HEK293T (cell line): ENCODE results near the gene MAP1LC3A.

Experiments
- FOXA1 ChIP-seq: fragments of 450-650 bp; IDR thresholded peaks from 2 replicates; pipeline ENCODE4 v1.6.1; 2016; ENCODE audit warnings: mild to moderate bottlenecking
- FOXM1 ChIP-seq: fragments of 450-650 bp; IDR thresholded peaks from 2 replicates; pipeline ENCODE4 v1.6.1; 2017; ENCODE audit warnings: mild to moderate bottlenecking, borderline replicate concordance

DNA sequence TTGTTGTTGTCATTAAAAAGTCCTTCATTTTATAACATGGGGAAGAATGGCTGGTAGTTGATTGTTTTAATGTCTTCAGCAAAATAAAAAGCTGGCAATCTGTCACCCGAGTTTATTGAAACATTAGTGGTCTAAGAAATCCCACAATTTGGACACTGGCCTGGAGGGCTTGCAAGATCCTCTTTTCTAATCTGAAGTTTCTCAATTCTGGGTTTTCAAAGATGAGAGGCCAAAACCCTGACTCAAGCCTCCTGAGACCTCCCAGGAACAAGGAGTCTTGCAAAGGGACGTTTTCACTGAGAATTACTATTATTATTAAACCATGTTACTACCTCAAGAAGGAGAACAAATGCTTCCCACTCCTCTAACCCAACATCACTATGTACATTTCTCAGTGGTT, 19.5 kb downstream of the MAP1LC3A start:
- TF ChIP-seq FOXA1: no peak
- no peak for TF ChIP-seq FOXM1
